Embryonic facial prominence (tissue), 1 donor: ENCODE data around the gene NDC1.
"Not testable (repeated sequence)": the region's sequence is repeated elsewhere in the genome, so short reads cannot be mapped to it uniquely, and the experiment has no call there.

Experiments
- DNase-seq: peaks from one replicate; pipeline ENCODE4 v3.0.0-alpha.2; 2016; ENCODE audit errors: extremely low spot score

Gene NDC1

GRCh38 chr1:53765657-53766056 lies 72.4 kb downstream of the NDC1 start:
- DNase-seq, result no peak

GRCh38 chr1:53763911-53764310 lies 74.2 kb downstream of the NDC1 start:
- DNase-seq, result no peak

GRCh38 chr1:53763461-53763860 lies 74.6 kb downstream of the NDC1 start:
- DNase-seq, result no peak

GRCh38 chr1:53760497-53760896 lies 77.6 kb downstream of the NDC1 start:
- DNase-seq, result not testable (repeated sequence)

GRCh38 chr1:53755874-53756273 lies 82.2 kb downstream of the NDC1 start:
- DNase-seq, result no peak

- DNase-seq, result no peak
These were observed 83.4 kb downstream of the NDC1 start for GRCh38 chr1:53754484-53755312.

- DNase-seq, result no peak
These were observed 85.8 kb downstream of the NDC1 start for GRCh38 chr1:53752281-53752680.

GRCh38 chr1:53747841-53748240 lies 90.3 kb downstream of the NDC1 start:
- DNase-seq, result no peak

- no peak for DNase-seq
These were observed 97.4 kb downstream of the NDC1 start for GRCh38 chr1:53740621-53741105.

GRCh38 chr1:53739109-53739681 lies 98.9 kb downstream of the NDC1 start, which contains the start of gene GLIS1:
Gene GLIS1 (minus strand): TSS chr1:53739164. CDS start chr1:53738064, 1,100 bp downstream.
- DNase-seq, result no peak

- DNase-seq, result no peak
These were observed 99.6 kb downstream of the NDC1 start for GRCh38 chr1:53738205-53739108.

- DNase-seq, result no peak
These were observed 100.4 kb downstream of the NDC1 start for GRCh38 chr1:53737648-53738204.

GRCh38 chr1:53736290-53736689 lies 101.8 kb downstream of the NDC1 start:
- no peak for DNase-seq

GRCh38 chr1:53735681-53736080 lies 102.4 kb downstream of the NDC1 start:
- no peak for DNase-seq

- DNase-seq, result no peak
These were observed 102.8 kb downstream of the NDC1 start for GRCh38 chr1:53735261-53735660.

GRCh38 chr1:53734650-53735211 lies 103.4 kb downstream of the NDC1 start:
- DNase-seq, result no peak

- no peak for DNase-seq
These were observed 104.0 kb downstream of the NDC1 start for GRCh38 chr1:53733975-53734649.

- no peak for DNase-seq
These were observed 104.6 kb downstream of the NDC1 start for GRCh38 chr1:53733447-53733931.

GRCh38 chr1:53732912-53733317 lies 105.2 kb downstream of the NDC1 start:
- no peak for DNase-seq

GRCh38 chr1:53732409-53732808 lies 105.7 kb downstream of the NDC1 start:
- DNase-seq, result no peak
